T-cell (primary cell): ENCODE measurements around the gene CTNND2. TPM values are rescaled to one million over a fixed set of nuclear protein-coding genes. Genes with fewer than 3 reads are reported as not detected.

Source experiments
- ATAC-seq, 4 experiments: fragments of 200-7000 bp in 3 of 4; fragments of 150-1000 bp in 1 of 4; cut with Tn5 transposase; replicated peaks in 1 of 4; 1 replicate in 3 of 4; 2 replicates in 1 of 4; pipeline ENCODE4 v1.10.0; 2021; ENCODE audit warnings: moderate library complexity in 3 of 4, mild to moderate bottlenecking in 2 of 4, moderate number of reproducible peaks in 1 of 4
- CTCF ChIA-PET, 2 donors: fragments of 300-600 bp; sonication (Branson Sonifier 250); formaldehyde crosslinking; loops; one replicate each; lab custom pipeline; 2022; ENCODE audit warnings: antibody characterized with exemption in 2 of 2; lab: Charles Lee
- POLR2A ChIA-PET, 2 donors: fragments of 300-600 bp; sonication (Branson Sonifier 250); formaldehyde crosslinking; loops; one replicate each; lab custom pipeline; 2022; ENCODE audit warnings: antibody characterized with exemption in 2 of 2; lab: Charles Lee
- DNase-seq, 35 experiments: peaks; one replicate each; pipeline versions ENCODE4 v3.0.0 to v3.0.0-alpha.2; 2013 to 2023
- H3K27ac ChIP-seq: one replicate; pipeline ENCODE4 v1.5.1; 2013; ENCODE audit warnings: low read length
- H3K27me3 ChIP-seq, 2 experiments: replicated peaks in 1 of 2; 1 replicate in 1 of 2; 2 replicates in 1 of 2; pipeline versions ENCODE4 v1.6.1 to v1.7.0; 2013; ENCODE audit warnings: low read length in 1 of 2, mixed read lengths in 1 of 2; ENCODE audit not compliant: control insufficient read depth in 2 of 2, insufficient read depth in 2 of 2; ENCODE audit errors: extremely low read depth in 1 of 2
- H3K36me3 ChIP-seq, 2 donors: 1 replicate in 1 of 2; 2 replicates in 1 of 2; pipeline versions ENCODE4 v1.6.1 to v1.7.0; 2013; ENCODE audit warnings: low read length in 1 of 2; ENCODE audit not compliant: control insufficient read depth in 2 of 2, insufficient read depth in 1 of 2; ENCODE audit errors: extremely low read depth in 1 of 2
- H3K4me1 ChIP-seq, 2 experiments: 1 replicate in 1 of 2; 2 replicates in 1 of 2; pipeline versions ENCODE4 v1.6.1 to v1.7.0; 2013; ENCODE audit warnings: low read length in 2 of 2, mixed read lengths in 1 of 2; ENCODE audit not compliant: insufficient read depth in 2 of 2, control insufficient read depth in 1 of 2; ENCODE audit errors: extremely low read depth in 1 of 2
- H3K4me3 ChIP-seq, 2 donors: 1 replicate in 1 of 2; 2 replicates in 1 of 2; pipeline versions ENCODE4 v1.5.1 to v1.7.0; 2013; ENCODE audit warnings: mild to moderate bottlenecking in 2 of 2, low read length in 1 of 2, moderate library complexity in 1 of 2; ENCODE audit not compliant: control insufficient read depth in 1 of 2; ENCODE audit errors: extremely low read depth in 1 of 2
- H3K9me3 ChIP-seq: 2 replicates; pipeline ENCODE4 v1.7.0; 2013
- H3K27ac Mint-ChIP-seq, 2 donors: one replicate each; pipeline ENCODE4 v1.8.0; 2020 to 2021; ENCODE audit warnings: mild to moderate bottlenecking in 2 of 2, mixed read lengths in 2 of 2
- H3K27me3 Mint-ChIP-seq, 2 donors: one replicate each; pipeline ENCODE4 v1.8.0; 2021 to 2022; ENCODE audit warnings: mixed read lengths in 2 of 2
- H3K36me3 Mint-ChIP-seq: one replicate; pipeline ENCODE4 v1.8.0; 2021; ENCODE audit warnings: mixed read lengths
- H3K4me1 Mint-ChIP-seq, 3 donors: one replicate each; pipeline ENCODE4 v1.8.0; 2020 to 2022; ENCODE audit warnings: mixed read lengths in 3 of 3, mild to moderate bottlenecking in 1 of 3
- H3K4me3 Mint-ChIP-seq, 3 donors: one replicate each; pipeline ENCODE4 v1.8.0; 2020 to 2022; ENCODE audit warnings: mild to moderate bottlenecking in 3 of 3, mixed read lengths in 3 of 3, moderate library complexity in 3 of 3
- H3K9me3 Mint-ChIP-seq, 3 donors: one replicate each; pipeline ENCODE4 v1.8.0; 2020 to 2022; ENCODE audit warnings: mixed read lengths in 3 of 3
- WGBS: methylation state at CpG from one replicate; pipeline ENCODE4 v1.1.5; 2013; ENCODE audit warnings: missing lambda C conversion rate; ENCODE audit not compliant: insufficient coverage; 5-methylcytosine and 5-hydroxymethylcytosine counted together
- total RNA-seq, 35 experiments: library from RNA in 6 of 35; stranded (reverse) in 6 of 35; fragments of 120-200 nt in 1 of 35; gene quantifications; one replicate each; pipeline versions ENCODE4 v1.2.1 to v1.2.4 and lab custom pipeline; 2013 to 2026

The CTNND2 gene
- total RNA-seq, 5 donors from 2014 or later (not counting 1 experiment from before 2014, with no cell fraction given), result 0.22 TPM; not detected in 4

DNA sequence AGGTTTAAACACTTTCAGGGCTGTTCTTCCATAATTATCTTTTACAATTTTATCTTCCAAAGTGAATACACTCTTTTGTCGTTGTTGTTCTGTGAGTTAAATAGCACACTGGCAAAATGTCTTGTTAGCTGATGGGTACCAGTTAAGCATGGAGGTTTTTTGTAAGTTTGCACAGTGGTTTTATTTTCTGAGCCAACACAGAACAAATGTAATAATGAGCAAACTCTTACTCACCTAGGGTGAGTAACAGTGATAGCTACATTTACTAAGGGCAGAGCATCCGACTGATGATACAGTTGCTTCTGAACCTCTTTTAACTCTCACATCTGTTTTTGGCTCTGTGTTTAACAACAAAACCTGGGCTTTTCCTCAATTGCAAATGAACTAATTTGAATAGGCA is 103.2 kb downstream of the CTNND2 start:
- no peaks in the 10 kb centered on the region for H3K27me3 Mint-ChIP-seq
- H3K4me3 Mint-ChIP-seq, result no peak overlapping the region

DNA sequence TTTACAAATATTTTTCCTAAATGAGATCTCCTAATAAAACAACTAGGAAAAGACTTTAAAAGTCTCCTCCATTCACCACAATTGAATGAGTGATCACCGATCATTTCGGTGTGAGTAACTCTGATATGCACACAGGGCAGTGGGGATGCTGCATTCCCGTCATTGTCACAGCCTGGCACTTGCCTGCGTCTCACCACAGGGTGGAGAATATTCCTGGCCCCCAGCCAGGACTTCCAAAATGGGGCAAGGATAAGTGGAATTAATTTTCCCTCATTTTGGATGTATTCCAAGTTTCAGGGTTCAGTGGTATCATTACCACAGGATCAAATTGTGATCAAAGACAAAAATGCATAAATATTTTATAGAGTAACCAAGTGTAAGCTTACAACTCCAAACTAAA is 107.1 kb downstream of the CTNND2 start:
- Mint-ChIP-seq H3K36me3 (no peaks in the 10 kb centered on the region), H3K27me3 (no peaks in the 10 kb centered on the region), H3K9me3 (peaks cover 0 to 6% (median 0%) of the 10 kb centered on the region in 3 donors), H3K4me3 (no peak overlapping the region), H3K4me1 (no peaks in the 10 kb centered on the region), H3K27ac (no peak overlapping the region)
- no peak overlapping the region for H3K27ac ChIP-seq
- H3K4me1 ChIP-seq, result no peaks in the 10 kb centered on the region
- DNase-seq, result no peak
- H3K9me3 ChIP-seq, result no peaks in the 10 kb centered on the region
- H3K4me3 ChIP-seq, result no peak overlapping the region
- POLR2A ChIA-PET, result no interaction called here
- no peaks in the 10 kb centered on the region for H3K27me3 ChIP-seq
- CTCF ChIA-PET, result no interaction called here
- 67% methylated on average over 1 of the region's 4 CpGs for WGBS
- ATAC-seq, result no peak
- H3K36me3 ChIP-seq, result no peaks in the 10 kb centered on the region

More for the DNA sequence above, 103.2 kb downstream of the CTNND2 start:
- POLR2A ChIA-PET, result no interaction called here
- H3K4me1 ChIP-seq, result no peaks in the 10 kb centered on the region
- H3K27ac ChIP-seq, result no peak overlapping the region
- H3K27me3 ChIP-seq, result no peaks in the 10 kb centered on the region
- WGBS, result no CpG with 5 or more reads among the region's 2 CpGs
- H3K36me3 ChIP-seq, result no peaks in the 10 kb centered on the region
- Mint-ChIP-seq H3K4me1 (no peaks in the 10 kb centered on the region), H3K9me3 (peaks cover 0 to 1% (median 0%) of the 10 kb centered on the region in 3 donors), H3K36me3 (no peaks in the 10 kb centered on the region), H3K27ac (no peak overlapping the region)
- no peaks in the 10 kb centered on the region for H3K9me3 ChIP-seq
- ATAC-seq (no peak), DNase-seq (no peak)
- CTCF ChIA-PET, result no interaction called here
- no peak overlapping the region for H3K4me3 ChIP-seq

DNA sequence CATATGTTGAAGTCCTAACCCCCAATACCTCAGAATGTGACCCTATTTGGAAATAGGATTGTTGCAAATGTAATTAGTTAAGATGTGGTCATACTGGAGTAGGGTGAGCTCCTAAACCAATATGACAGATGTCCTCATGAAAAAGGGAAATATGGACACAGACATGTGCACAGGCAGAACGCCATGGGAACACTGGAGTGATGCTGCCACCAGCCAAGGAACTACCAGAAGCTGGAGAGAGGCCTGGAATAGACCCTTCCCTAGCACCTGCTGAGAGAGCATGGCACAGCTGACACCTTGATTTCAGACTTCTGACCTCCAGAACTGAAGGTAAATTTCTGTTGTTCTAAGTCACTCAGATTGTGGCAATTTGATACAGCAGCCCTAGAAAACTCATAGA is 110.8 kb downstream of the CTNND2 start:
- no peaks in the 10 kb centered on the region for H3K36me3 ChIP-seq
- H3K4me1 ChIP-seq, result no peaks in the 10 kb centered on the region
- no peak overlapping the region for H3K27ac Mint-ChIP-seq
- no peaks in the 10 kb centered on the region for H3K27me3 ChIP-seq
- H3K27ac ChIP-seq, result no peak overlapping the region
- H3K36me3 Mint-ChIP-seq, result no peaks in the 10 kb centered on the region
- WGBS, result 73% methylated on average over 1 of the region's 1 CpG
- POLR2A ChIA-PET, result no interaction called here
- no peaks in the 10 kb centered on the region for H3K27me3 Mint-ChIP-seq
- ATAC-seq, result no peak
- H3K4me1 Mint-ChIP-seq, result no peaks in the 10 kb centered on the region
- peaks cover 0 to 13% (median 7%) of the 10 kb centered on the region in 3 donors for H3K9me3 Mint-ChIP-seq
- CTCF ChIA-PET, result no interaction called here
- H3K9me3 ChIP-seq, result no peaks in the 10 kb centered on the region
- DNase-seq, result no peak
- no peak overlapping the region for H3K4me3 Mint-ChIP-seq
- no peak overlapping the region for H3K4me3 ChIP-seq

DNA sequence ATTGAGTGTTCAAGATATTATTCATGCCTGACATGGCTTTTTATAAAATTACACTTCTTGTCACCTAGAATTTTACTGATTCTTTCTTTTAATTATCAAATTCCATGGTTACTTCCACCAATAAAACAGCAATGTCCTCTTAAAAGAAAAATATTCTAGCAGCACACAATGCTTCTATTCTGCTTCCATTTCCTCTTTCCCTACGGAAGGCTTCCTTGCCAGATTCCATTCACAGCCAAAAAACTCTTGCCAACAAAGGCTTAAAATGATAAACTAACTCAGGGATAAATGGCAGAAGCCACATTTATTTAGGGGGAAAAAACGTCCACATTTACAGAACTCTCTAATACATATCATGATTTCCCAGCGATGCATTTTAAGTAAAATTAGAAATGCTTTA is 111.6 kb downstream of the CTNND2 start:
- no peak overlapping the region for H3K27ac ChIP-seq
- Mint-ChIP-seq H3K27me3 (no peaks in the 10 kb centered on the region), H3K36me3 (no peaks in the 10 kb centered on the region), H3K4me3 (no peak overlapping the region), H3K4me1 (no peaks in the 10 kb centered on the region), H3K27ac (no peak overlapping the region), H3K9me3 (peaks cover 0 to 13% (median 7%) of the 10 kb centered on the region in 3 donors)
- H3K9me3 ChIP-seq, result no peaks in the 10 kb centered on the region
- ChIA-PET CTCF (no interaction called here), POLR2A (no interaction called here)
- no peaks in the 10 kb centered on the region for H3K36me3 ChIP-seq
- H3K27me3 ChIP-seq, result no peaks in the 10 kb centered on the region
- ATAC-seq (no peak), DNase-seq (no peak)
- 60% methylated on average over 1 of the region's 3 CpGs for WGBS
- H3K4me1 ChIP-seq, result no peaks in the 10 kb centered on the region
- H3K4me3 ChIP-seq, result no peak overlapping the region

DNA sequence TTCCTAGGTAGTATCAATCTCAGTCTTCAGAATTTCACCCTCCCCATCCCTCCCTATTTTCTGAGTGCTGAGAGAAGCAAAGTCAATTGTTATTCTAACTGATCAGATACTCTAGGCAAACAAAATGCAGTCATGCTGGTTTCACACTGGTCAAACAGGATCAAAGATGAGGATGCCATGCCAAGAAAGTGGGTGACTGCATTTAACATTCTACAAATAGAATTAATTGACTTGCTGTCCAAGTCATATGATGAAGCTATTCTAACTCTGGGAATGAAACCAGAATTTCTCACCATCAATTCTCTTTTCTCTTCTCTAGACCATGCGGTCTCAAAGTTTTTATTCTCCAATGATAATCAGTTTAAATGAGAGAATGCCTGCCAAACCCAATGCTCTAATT is 112.5 kb downstream of the CTNND2 start:
- no CpG with 5 or more reads among the region's 1 CpG for WGBS
- no peaks in the 10 kb centered on the region for H3K27me3 ChIP-seq
- no peaks in the 10 kb centered on the region for H3K4me1 ChIP-seq
- Mint-ChIP-seq H3K9me3 (peaks cover 0 to 13% (median 7%) of the 10 kb centered on the region in 3 donors), H3K4me1 (no peaks in the 10 kb centered on the region), H3K4me3 (no peak overlapping the region), H3K27ac (no peak overlapping the region), H3K36me3 (no peaks in the 10 kb centered on the region), H3K27me3 (no peaks in the 10 kb centered on the region)
- DNase-seq (no peak), ATAC-seq (no peak)
- H3K4me3 ChIP-seq, result no peak overlapping the region
- H3K9me3 ChIP-seq, result no peaks in the 10 kb centered on the region
- no peaks in the 10 kb centered on the region for H3K36me3 ChIP-seq
- ChIA-PET POLR2A (no interaction called here), CTCF (no interaction called here)
- no peak overlapping the region for H3K27ac ChIP-seq

DNA sequence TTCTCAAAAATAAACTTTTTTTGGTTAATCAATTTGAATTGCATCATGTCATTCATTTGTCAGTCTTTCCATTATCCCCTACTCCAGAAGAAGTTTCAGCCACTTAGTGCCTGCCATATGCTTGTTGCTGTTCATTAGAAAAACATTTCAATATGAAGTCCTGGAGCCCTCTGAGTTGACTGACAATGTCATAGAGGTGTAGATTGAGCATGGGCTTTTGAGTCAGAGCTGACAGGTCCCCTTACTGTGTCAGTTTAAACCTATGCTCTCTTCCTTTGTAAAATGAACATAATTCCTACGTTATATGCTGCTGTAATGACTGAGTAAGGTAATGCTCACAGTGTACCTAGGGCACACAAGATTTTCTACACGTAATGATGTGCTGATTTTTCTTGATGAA is 114.0 kb downstream of the CTNND2 start:
- H3K4me3 Mint-ChIP-seq, result no peak overlapping the region
- H3K27me3 Mint-ChIP-seq, result no peaks in the 10 kb centered on the region
- ChIA-PET CTCF (no interaction called here), POLR2A (no interaction called here)
- H3K36me3 Mint-ChIP-seq, result no peaks in the 10 kb centered on the region
- WGBS, result no CpG with 5 or more reads among the region's 2 CpGs
- no peak for DNase-seq
- Histone ChIP-seq H3K27me3 (no peaks in the 10 kb centered on the region), H3K27ac (no peak overlapping the region), H3K9me3 (no peaks in the 10 kb centered on the region), H3K36me3 (no peaks in the 10 kb centered on the region), H3K4me3 (no peak overlapping the region), H3K4me1 (no peaks in the 10 kb centered on the region)
- peaks cover 0 to 14% (median 7%) of the 10 kb centered on the region in 3 donors for H3K9me3 Mint-ChIP-seq
- no peak for ATAC-seq
- H3K4me1 Mint-ChIP-seq, result no peaks in the 10 kb centered on the region
- H3K27ac Mint-ChIP-seq, result no peak overlapping the region

DNA sequence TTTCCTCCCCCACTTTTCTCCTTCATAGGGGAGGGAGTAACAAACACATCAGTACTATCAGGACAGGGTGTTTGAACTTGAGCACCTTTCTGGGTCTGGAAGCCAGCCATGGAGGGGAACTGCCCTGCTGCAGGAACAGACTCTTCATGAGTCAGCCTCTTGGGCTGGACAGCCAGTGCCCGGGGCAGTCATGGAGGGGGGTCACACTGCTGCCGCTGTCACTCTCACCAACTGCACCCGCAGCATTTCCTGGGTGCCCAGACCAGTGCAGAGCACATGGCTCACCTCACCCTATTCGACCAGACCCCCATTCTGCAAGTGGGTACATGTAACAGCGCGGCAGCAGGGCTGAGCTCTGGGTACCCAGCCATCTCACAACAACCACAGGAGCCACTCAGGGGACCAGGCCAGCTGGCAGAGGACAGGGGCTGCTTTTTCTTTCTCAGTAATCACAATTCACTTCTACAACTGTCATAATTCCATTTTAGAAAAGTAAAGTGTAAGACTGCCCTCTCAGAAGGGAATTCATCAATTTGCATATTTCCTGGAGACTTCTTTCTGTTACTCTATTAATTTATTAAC is 118.4 kb downstream of the CTNND2 start:
- no peaks in the 10 kb centered on the region for H3K4me1 Mint-ChIP-seq
- no peaks in the 10 kb centered on the region for H3K36me3 Mint-ChIP-seq
- ChIA-PET POLR2A (no interaction called here), CTCF (no interaction called here)
- ATAC-seq (no peak), DNase-seq (no peak)
- no peak overlapping the region for H3K27ac ChIP-seq
- H3K4me3 Mint-ChIP-seq, result no peak overlapping the region
- WGBS, result 74% methylated on average over 4 of the region's 6 CpGs
- H3K9me3 ChIP-seq, result no peaks in the 10 kb centered on the region
- H3K36me3 ChIP-seq, result no peaks in the 10 kb centered on the region
- H3K4me1 ChIP-seq, result no peaks in the 10 kb centered on the region
- no peaks in the 10 kb centered on the region for H3K27me3 ChIP-seq
- H3K27me3 Mint-ChIP-seq, result no peaks in the 10 kb centered on the region
- H3K27ac Mint-ChIP-seq, result no peak overlapping the region
- H3K4me3 ChIP-seq, result no peak overlapping the region
- peaks cover 5 to 27% (median 13%) of the 10 kb centered on the region in 3 donors for H3K9me3 Mint-ChIP-seq
